Endothelial cell of umbilical vein (primary cell): ENCODE measurements around the gene OR2F2. TPM values are rescaled to one million over a fixed set of nuclear protein-coding genes. Genes with fewer than 3 reads are reported as not detected.

ENCODE experiments used
- BruUV-seq: library from RNA; stranded (reverse); fragments of 400-500 nt; replicated peaks from 2 replicates; lab custom pipeline; 2021; lab: Mats Ljungman, UMichigan
- CTCF ChIA-PET: fragments of 300-600, 350-600 bp; sonication (Branson Sonifier 250); formaldehyde crosslinking; loops from one replicate; lab custom pipeline; 2021; ENCODE audit warnings: antibody characterized with exemption, inconsistent platforms; lab: Charles Lee
- POLR2A ChIA-PET: fragments of 300-600, 350-600 bp; sonication (Branson Sonifier 250); formaldehyde crosslinking; loops from one replicate; lab custom pipeline; 2021; ENCODE audit warnings: antibody characterized with exemption, inconsistent platforms; lab: Charles Lee
- DNase-seq: peaks from one replicate; pipeline ENCODE4 v3.0.0-alpha.2; 2011; ENCODE audit warnings: low read depth, low spot score
- FAIRE-seq: peaks from 2 replicates; lab custom pipeline; 2011; peaks lifted over from hg19 to GRCh38; lab: Jason Lieb, UNC
- H2AFZ ChIP-seq: 2 replicates; pipeline ENCODE4 v1.6.0; 2012; ENCODE audit warnings: low read depth, low read length, control low read depth, inconsistent platforms
- H3K27ac ChIP-seq: 2 replicates; pipeline ENCODE4 v1.5.1; 2011; ENCODE audit warnings: low read depth, mild to moderate bottlenecking, control low read depth, low read length, moderate library complexity; ENCODE audit not compliant: insufficient read depth
- H3K27me3 ChIP-seq, 2 experiments: 2 replicates each; pipeline versions ENCODE4 v1.6.0 to v1.6.1; 2011; ENCODE audit warnings: low read length in 2 of 2, mixed read lengths in 1 of 2; ENCODE audit not compliant: control insufficient read depth in 2 of 2, insufficient read depth in 2 of 2
- H3K36me3 ChIP-seq, 2 experiments: 2 replicates in 1 of 2; 3 replicates in 1 of 2; pipeline ENCODE4 v1.5.1; 2011; ENCODE audit warnings: low read length in 2 of 2, mild to moderate bottlenecking in 1 of 2, moderate library complexity in 1 of 2; ENCODE audit not compliant: control insufficient read depth in 2 of 2, insufficient read depth in 2 of 2; ENCODE audit errors: extremely low read depth in 1 of 2
- H3K4me1 ChIP-seq: 3 replicates; pipeline ENCODE4 v1.5.1; 2011; ENCODE audit warnings: mild to moderate bottlenecking, low read length; ENCODE audit not compliant: control insufficient read depth, insufficient read depth; ENCODE audit errors: extremely low read depth
- H3K4me2 ChIP-seq: 2 replicates; pipeline ENCODE4 v1.6.1; 2011; ENCODE audit warnings: low read length, control low read depth, mixed read lengths; ENCODE audit not compliant: insufficient read depth
- H3K4me3 ChIP-seq, 3 experiments: fragments of 200-600 bp in 1 of 3; sonication (generic), shearing (Covaris generic) in 1 of 3; replicated peaks in 1 of 3; 2 replicates each; pipeline ENCODE4 v1.5.1; 2011 to 2016; ENCODE audit warnings: control low read depth in 3 of 3, low read length in 3 of 3, mild to moderate bottlenecking in 2 of 3, inconsistent platforms in 1 of 3, low read depth in 1 of 3, moderate library complexity in 1 of 3; ENCODE audit not compliant: insufficient read depth in 1 of 3
- H3K79me2 ChIP-seq: 2 replicates; pipeline ENCODE4 v1.6.0; 2012; ENCODE audit warnings: low read length, inconsistent platforms; ENCODE audit not compliant: control insufficient read depth, insufficient read depth
- H3K9ac ChIP-seq: replicated peaks from 2 replicates; pipeline ENCODE3; 2011; ENCODE audit warnings: low read length, control low read depth; ENCODE audit not compliant: insufficient read depth; ENCODE audit errors: extremely low read depth
- H3K9me1 ChIP-seq: replicated peaks from 3 replicates; pipeline ENCODE4 v1.6.0; 2011; ENCODE audit warnings: mild to moderate bottlenecking, low read length; ENCODE audit not compliant: control insufficient read depth, insufficient read depth; ENCODE audit errors: extremely low read depth
- H3K9me3 ChIP-seq: replicated peaks from 2 replicates; pipeline ENCODE4 v1.5.1; 2012; ENCODE audit warnings: low read length, inconsistent platforms; ENCODE audit not compliant: control insufficient read depth, insufficient read depth
- H4K20me1 ChIP-seq: replicated peaks from 2 replicates; pipeline ENCODE3; 2011; ENCODE audit warnings: mild to moderate bottlenecking, low read length; ENCODE audit not compliant: control insufficient read depth, insufficient read depth; ENCODE audit errors: extremely low read depth
- EZH2 ChIP-seq: IDR thresholded peaks from 2 replicates; pipeline ENCODE4 v1.6.1; 2012; ENCODE audit warnings: borderline replicate concordance, low read depth, mild to moderate bottlenecking, moderate library complexity, low read length, inconsistent platforms; ENCODE audit not compliant: severe bottlenecking
- FOS ChIP-seq: IDR thresholded peaks from 2 replicates; pipeline ENCODE4 v1.6.1; 2011; ENCODE audit warnings: mild to moderate bottlenecking, low read length, moderate library complexity, borderline replicate concordance; ENCODE audit not compliant: insufficient read depth
- GATA2 ChIP-seq: IDR thresholded peaks from 2 replicates; pipeline ENCODE4 v1.7.0; 2011; ENCODE audit warnings: low read depth, mild to moderate bottlenecking, moderate library complexity, mixed read lengths, low read length; ENCODE audit not compliant: insufficient read length, insufficient read depth
- JUN ChIP-seq: IDR thresholded peaks from 2 replicates; pipeline ENCODE4 v1.6.1; 2011; ENCODE audit warnings: borderline replicate concordance, low read depth; ENCODE audit not compliant: insufficient read length, insufficient read depth
- MYC ChIP-seq: IDR thresholded peaks from one replicate; pipeline ENCODE4 v1.6.1; 2011; ENCODE audit warnings: mild to moderate bottlenecking, low read depth, low read length
- POLR2A ChIP-seq: IDR thresholded peaks from 2 replicates; pipeline ENCODE4 v1.6.1; 2012; ENCODE audit warnings: low read depth, mild to moderate bottlenecking, control low read depth, low read length
- POLR2AphosphoS5 ChIP-seq: IDR thresholded peaks from 2 replicates; pipeline ENCODE4 v1.6.1; 2012; ENCODE audit warnings: low read depth, mild to moderate bottlenecking, control low read depth, low read length, moderate library complexity; ENCODE audit not compliant: insufficient read depth
- dilution Hi-C: fragments of 300-500 bp; cut with MboI; formaldehyde crosslinking; loops from one replicate; pipeline ENCODE4 v1.15.0; 2019; ENCODE audit warnings: low sequenced_read_pairs; ENCODE audit not compliant: extremely low pct_ligation_motif_present
- intact Hi-C: fragments of 100-400 bp; cut with micrococcal nuclease; formaldehyde crosslinking; loops from one replicate; pipeline ENCODE4 v1.10.0; 2022
- polyA plus RNA-seq, 4 experiments: library from polyadenylated mRNA; depleted of rRNA in 3 of 4; stranded (reverse) in 3 of 4; unstranded in 1 of 4; fragments of >200 nt; gene quantifications; 2 replicates each; pipeline versions ENCODE4 v1.2.1 to v1.2.3, GENCODE V29; 2011 to 2012; ENCODE audit warnings: missing spikeins in 1 of 4
- total RNA-seq: library from RNA; stranded (reverse); gene quantifications from 2 replicates; pipeline ENCODE4 v1.2.3, GENCODE V29; 2021
- TF ChIP-seq, protein P1 (sequence below): IDR thresholded peaks from 2 replicates; pipeline ENCODE4 v1.6.1; 2011; ENCODE audit not compliant: insufficient read depth, insufficient read length

OR2F2 gene
- total and polyA plus RNA-seq, 2 donors (not counting 3 experiments of a cell fraction or from before 2014, with no cell fraction given), result not detected

GRCh38 chr7:143958781-143959180 is 23.7 kb downstream of the OR2F2 start:
- POLR2A ChIA-PET, result no interaction called here
- no TSS peak for BruUV-seq
- H3K36me3 ChIP-seq, result no peaks in the 10 kb centered on the region
- no peak for DNase-seq
- H3K79me2 ChIP-seq, result no peaks in the 10 kb centered on the region
- H3K9me3 ChIP-seq, result no peaks in the 10 kb centered on the region
- H3K4me3 ChIP-seq, result no peak overlapping the region
- no peak overlapping the region for H3K9ac ChIP-seq
- peaks cover 4 to 8% of the 10 kb centered on the region in 2 experiments for H3K27me3 ChIP-seq
- no peaks in the 10 kb centered on the region for H3K9me1 ChIP-seq
- intact Hi-C loops, result no loop called here
- H2AFZ ChIP-seq, result no peak overlapping the region
- no peaks in the 10 kb centered on the region for H4K20me1 ChIP-seq
- CTCF ChIA-PET, result no interaction called here
- dilution Hi-C loops, result no loop called here
- TF ChIP-seq, protein P1, sequence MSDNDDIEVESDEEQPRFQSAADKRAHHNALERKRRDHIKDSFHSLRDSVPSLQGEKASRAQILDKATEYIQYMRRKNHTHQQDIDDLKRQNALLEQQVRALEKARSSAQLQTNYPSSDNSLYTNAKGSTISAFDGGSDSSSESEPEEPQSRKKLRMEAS, result no peak
- TF ChIP-seq FOS (no peak), EZH2 (no peak), MYC (no peak), JUN (no peak), POLR2AphosphoS5 (no peak)
- H3K27ac ChIP-seq, result no peak overlapping the region
- no peak for FAIRE-seq
- no peaks in the 10 kb centered on the region for H3K4me1 ChIP-seq
- no peak overlapping the region for H3K4me2 ChIP-seq

GRCh38 chr7:143960813-143961610 is 26.0 kb downstream of the OR2F2 start:
- FAIRE-seq (no peak), DNase-seq (no peak)
- H3K4me2 ChIP-seq, result no peak overlapping the region
- no peak overlapping the region for H3K9ac ChIP-seq
- H3K4me3 ChIP-seq, result no peak overlapping the region
- H3K36me3 ChIP-seq, result no peaks in the 10 kb centered on the region
- H3K9me3 ChIP-seq, result no peaks in the 10 kb centered on the region
- peaks cover 4 to 8% of the 10 kb centered on the region in 2 experiments for H3K27me3 ChIP-seq
- intact Hi-C loops (no loop called here), dilution Hi-C loops (no loop called here)
- ChIA-PET CTCF (no interaction called here), POLR2A (no interaction called here)
- H3K4me1 ChIP-seq, result no peaks in the 10 kb centered on the region
- H3K9me1 ChIP-seq, result no peaks in the 10 kb centered on the region
- H2AFZ ChIP-seq, result no peak overlapping the region
- no peak overlapping the region for H3K27ac ChIP-seq
- TF ChIP-seq FOS (no peak), EZH2 (no peak), POLR2A (no peak), POLR2AphosphoS5 (no peak), MYC (no peak), GATA2 (no peak)
- TF ChIP-seq, protein P1, result no peak
- H4K20me1 ChIP-seq, result no peaks in the 10 kb centered on the region
- BruUV-seq, result no TSS peak
- no peaks in the 10 kb centered on the region for H3K79me2 ChIP-seq
